HEK293 (cell line): Measurements from ENCODE around the gene MGAT4A.
A peak's percentile ranks its signal among the peaks of the same experiment; 100 is the strongest.

Experiments
- BCL11B ChIP-seq: fragments of 450-650 bp; formaldehyde crosslinking; IDR thresholded peaks from 2 replicates; pipeline ENCODE4 v1.5.1; 2016; ENCODE audit warnings: low read depth, missing biosample characterization, missing genetic modification characterization
- FEZF1 ChIP-seq: fragments of 450-650 bp; formaldehyde crosslinking; IDR thresholded peaks from 2 replicates; pipeline ENCODE4 v1.5.1; 2016; ENCODE audit warnings: missing biosample characterization, missing genetic modification characterization
- KLF7 ChIP-seq: fragments of 450-650 bp; formaldehyde crosslinking; IDR thresholded peaks from 2 replicates; pipeline ENCODE4 v1.5.1; 2016; ENCODE audit warnings: missing biosample characterization, missing genetic modification characterization, borderline replicate concordance
- KLF8 ChIP-seq: fragments of 450-650 bp; formaldehyde crosslinking; IDR thresholded peaks from 2 replicates; pipeline ENCODE4 v1.5.1; 2016; ENCODE audit warnings: missing biosample characterization, missing genetic modification characterization
- MZF1 ChIP-seq: fragments of 450-650 bp; formaldehyde crosslinking; IDR thresholded peaks from 2 replicates; pipeline ENCODE4 v1.5.1; 2017; ENCODE audit warnings: missing biosample characterization, missing genetic modification characterization, borderline replicate concordance
- OVOL3 ChIP-seq: fragments of 450-650 bp; formaldehyde crosslinking; IDR thresholded peaks from 2 replicates; pipeline ENCODE4 v1.5.1; 2016; ENCODE audit warnings: missing biosample characterization, missing genetic modification characterization
- SCRT2 ChIP-seq: fragments of 450-650 bp; formaldehyde crosslinking; IDR thresholded peaks from 2 replicates; pipeline ENCODE4 v1.5.1; 2016; ENCODE audit warnings: missing biosample characterization, missing genetic modification characterization
- SP3 ChIP-seq: fragments of 450-650 bp; formaldehyde crosslinking; IDR thresholded peaks from 2 replicates; pipeline ENCODE4 v1.5.1; 2016; ENCODE audit warnings: missing biosample characterization, missing genetic modification characterization
- WT1 ChIP-seq: fragments of 450-650 bp; formaldehyde crosslinking; IDR thresholded peaks from 2 replicates; pipeline ENCODE4 v1.5.1; 2016; ENCODE audit warnings: missing biosample characterization, missing genetic modification characterization
- YY1 ChIP-seq: fragments of 450-650 bp; formaldehyde crosslinking; IDR thresholded peaks from 2 replicates; pipeline ENCODE4 v1.5.1; 2018; ENCODE audit warnings: missing biosample characterization, missing genetic modification characterization
- YY2 ChIP-seq: fragments of 450-650 bp; formaldehyde crosslinking; IDR thresholded peaks from 2 replicates; pipeline ENCODE4 v1.5.1; 2016; ENCODE audit warnings: missing biosample characterization, missing genetic modification characterization
- ZBTB17 ChIP-seq: fragments of 450-650 bp; formaldehyde crosslinking; IDR thresholded peaks from 2 replicates; pipeline ENCODE4 v1.5.1; 2016; ENCODE audit warnings: missing biosample characterization, missing genetic modification characterization
- ZBTB7A ChIP-seq: fragments of 450-650 bp; formaldehyde crosslinking; IDR thresholded peaks from 2 replicates; pipeline ENCODE4 v1.5.1; 2016; ENCODE audit warnings: low read depth, missing biosample characterization, missing genetic modification characterization
- ZFHX2 ChIP-seq: fragments of 450-650 bp; formaldehyde crosslinking; conservative IDR thresholded peaks from 2 replicates; pipeline ENCODE4 v1.5.1; 2016; ENCODE audit warnings: missing biosample characterization, missing genetic modification characterization
- ZNF114 ChIP-seq: fragments of 450-650 bp; formaldehyde crosslinking; IDR thresholded peaks from 2 replicates; pipeline ENCODE4 v1.5.0; 2017; ENCODE audit warnings: missing biosample characterization, missing genetic modification characterization
- ZNF138 ChIP-seq: fragments of 450-650 bp; formaldehyde crosslinking; IDR thresholded peaks from 2 replicates; pipeline ENCODE4 v1.5.1; 2016; ENCODE audit warnings: missing biosample characterization, missing genetic modification characterization, borderline replicate concordance
- ZNF155 ChIP-seq: fragments of 450-650 bp; formaldehyde crosslinking; IDR thresholded peaks from 2 replicates; pipeline ENCODE4 v1.5.1; 2016; ENCODE audit warnings: missing biosample characterization, missing genetic modification characterization
- ZNF157 ChIP-seq: fragments of 450-650 bp; formaldehyde crosslinking; IDR thresholded peaks from 2 replicates; pipeline ENCODE4 v1.5.1; 2016; ENCODE audit warnings: missing biosample characterization, missing genetic modification characterization
- ZNF175 ChIP-seq: fragments of 450-650 bp; formaldehyde crosslinking; IDR thresholded peaks from 2 replicates; pipeline ENCODE4 v1.5.1; 2016; ENCODE audit warnings: missing biosample characterization, missing genetic modification characterization
- ZNF211 ChIP-seq: fragments of 450-650 bp; formaldehyde crosslinking; IDR thresholded peaks from 2 replicates; pipeline ENCODE4 v1.5.1; 2016; ENCODE audit warnings: low read depth, missing biosample characterization, missing genetic modification characterization
- ZNF302 ChIP-seq: fragments of 450-650 bp; formaldehyde crosslinking; IDR thresholded peaks from 2 replicates; pipeline ENCODE4 v1.5.1; 2016; ENCODE audit warnings: missing biosample characterization, missing genetic modification characterization, low read depth
- ZNF433 ChIP-seq: fragments of 450-650 bp; formaldehyde crosslinking; IDR thresholded peaks from 2 replicates; pipeline ENCODE4 v1.5.1; 2016; ENCODE audit warnings: missing biosample characterization, missing genetic modification characterization, low read depth
- ZNF76 ChIP-seq: fragments of 450-650 bp; formaldehyde crosslinking; IDR thresholded peaks from 2 replicates; pipeline ENCODE4; 2016; ENCODE audit warnings: low read depth, missing biosample characterization, missing genetic modification characterization, borderline replicate concordance
- ZNF792 ChIP-seq: fragments of 450-650 bp; formaldehyde crosslinking; IDR thresholded peaks from 2 replicates; pipeline ENCODE4 v1.5.1; 2016; ENCODE audit warnings: missing biosample characterization, missing genetic modification characterization
- ZSCAN30 ChIP-seq: fragments of 450-650 bp; IDR thresholded peaks from 2 replicates; pipeline ENCODE4 v1.5.1; 2018; ENCODE audit warnings: missing biosample characterization, mild to moderate bottlenecking, missing genetic modification characterization, moderate library complexity
- TF ChIP-seq, protein P1 (sequence below): fragments of 450-650 bp; formaldehyde crosslinking; IDR thresholded peaks from 2 replicates; pipeline ENCODE4 v1.5.1; 2016; ENCODE audit warnings: missing biosample characterization, missing genetic modification characterization, low read depth
- TF ChIP-seq, protein P2 (sequence below): fragments of 450-650 bp; formaldehyde crosslinking; optimal IDR thresholded peaks from 2 replicates; pipeline ENCODE3; 2016; ENCODE audit warnings: missing biosample characterization, mild to moderate bottlenecking, missing genetic modification characterization
- TF ChIP-seq, protein P3 (sequence below): fragments of 450-650 bp; formaldehyde crosslinking; IDR thresholded peaks from 2 replicates; pipeline ENCODE4 v1.5.1; 2016; ENCODE audit warnings: missing biosample characterization, missing genetic modification characterization
- TF ChIP-seq, protein P4 (sequence below): fragments of 450-650 bp; IDR thresholded peaks from 2 replicates; pipeline ENCODE4 v1.5.1; 2018; ENCODE audit warnings: missing biosample characterization, mild to moderate bottlenecking, missing genetic modification characterization
- TF ChIP-seq, protein P5 (sequence below): fragments of 450-650 bp; formaldehyde crosslinking; IDR thresholded peaks from 2 replicates; pipeline ENCODE4 v1.5.1; 2016; ENCODE audit warnings: missing biosample characterization, missing genetic modification characterization

MGAT4A gene

DNA sequence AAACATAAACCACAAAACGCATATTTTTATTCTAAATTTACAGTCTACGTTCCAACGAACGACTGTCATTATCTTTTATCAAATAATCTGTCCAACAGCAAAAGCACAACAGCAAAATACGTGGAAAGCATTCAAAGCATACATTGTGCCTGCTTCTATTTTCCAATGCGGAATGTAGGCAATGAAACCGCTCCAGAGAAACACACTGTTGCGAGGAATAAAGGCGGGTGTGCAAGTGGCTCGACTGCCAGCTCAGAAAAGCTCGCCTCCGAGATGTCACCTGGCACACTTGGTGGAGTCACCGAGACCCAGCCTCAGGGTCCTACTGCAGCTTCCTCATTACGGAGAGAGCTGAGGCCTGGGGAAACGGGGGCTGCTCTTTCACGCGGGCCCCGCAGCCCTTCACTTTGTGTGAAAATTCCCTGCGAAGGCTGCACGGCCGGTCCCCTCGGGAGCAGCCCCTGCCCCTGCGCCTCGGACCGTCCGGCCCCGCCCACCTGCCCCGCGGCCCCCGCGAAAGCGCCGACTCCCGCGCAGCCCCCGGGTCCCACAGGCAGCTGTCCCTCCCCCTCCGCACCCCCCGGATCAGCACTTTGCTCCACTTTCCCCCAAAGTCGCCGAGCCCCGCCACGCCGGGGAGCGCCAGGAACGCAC, 752 bp downstream of the MGAT4A start (continued):
- TF ChIP-seq, protein P1, sequence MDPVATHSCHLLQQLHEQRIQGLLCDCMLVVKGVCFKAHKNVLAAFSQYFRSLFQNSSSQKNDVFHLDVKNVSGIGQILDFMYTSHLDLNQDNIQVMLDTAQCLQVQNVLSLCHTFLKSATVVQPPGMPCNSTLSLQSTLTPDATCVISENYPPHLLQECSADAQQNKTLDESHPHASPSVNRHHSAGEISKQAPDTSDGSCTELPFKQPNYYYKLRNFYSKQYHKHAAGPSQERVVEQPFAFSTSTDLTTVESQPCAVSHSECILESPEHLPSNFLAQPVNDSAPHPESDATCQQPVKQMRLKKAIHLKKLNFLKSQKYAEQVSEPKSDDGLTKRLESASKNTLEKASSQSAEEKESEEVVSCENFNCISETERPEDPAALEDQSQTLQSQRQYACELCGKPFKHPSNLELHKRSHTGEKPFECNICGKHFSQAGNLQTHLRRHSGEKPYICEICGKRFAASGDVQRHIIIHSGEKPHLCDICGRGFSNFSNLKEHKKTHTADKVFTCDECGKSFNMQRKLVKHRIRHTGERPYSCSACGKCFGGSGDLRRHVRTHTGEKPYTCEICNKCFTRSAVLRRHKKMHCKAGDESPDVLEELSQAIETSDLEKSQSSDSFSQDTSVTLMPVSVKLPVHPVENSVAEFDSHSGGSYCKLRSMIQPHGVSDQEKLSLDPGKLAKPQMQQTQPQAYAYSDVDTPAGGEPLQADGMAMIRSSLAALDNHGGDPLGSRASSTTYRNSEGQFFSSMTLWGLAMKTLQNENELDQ (tag by site-specific recombination) = no peak
- TF ChIP-seq ZNF138 = no peak
- no peak for TF ChIP-seq ZBTB7A (tag by site-specific recombination)
- TF ChIP-seq BCL11B = no peak
- no peak for TF ChIP-seq OVOL3 (tag by site-specific recombination)
- peak; percentile 73; the same call in 1 of the 2 replicates for TF ChIP-seq SCRT2 (tag by site-specific recombination)
- no peak for TF ChIP-seq ZNF157 (tag by site-specific recombination)
- TF ChIP-seq ZNF175 (tag by site-specific recombination) = no peak
- TF ChIP-seq, protein P2, sequence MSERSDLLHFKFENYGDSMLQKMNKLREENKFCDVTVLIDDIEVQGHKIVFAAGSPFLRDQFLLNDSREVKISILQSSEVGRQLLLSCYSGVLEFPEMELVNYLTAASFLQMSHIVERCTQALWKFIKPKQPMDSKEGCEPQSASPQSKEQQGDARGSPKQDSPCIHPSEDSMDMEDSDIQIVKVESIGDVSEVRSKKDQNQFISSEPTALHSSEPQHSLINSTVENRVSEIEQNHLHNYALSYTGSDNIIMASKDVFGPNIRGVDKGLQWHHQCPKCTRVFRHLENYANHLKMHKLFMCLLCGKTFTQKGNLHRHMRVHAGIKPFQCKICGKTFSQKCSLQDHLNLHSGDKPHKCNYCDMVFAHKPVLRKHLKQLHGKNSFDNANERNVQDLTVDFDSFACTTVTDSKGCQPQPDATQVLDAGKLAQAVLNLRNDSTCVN (tag by site-specific recombination) = peak; percentile 75
- TF ChIP-seq, protein P3, sequence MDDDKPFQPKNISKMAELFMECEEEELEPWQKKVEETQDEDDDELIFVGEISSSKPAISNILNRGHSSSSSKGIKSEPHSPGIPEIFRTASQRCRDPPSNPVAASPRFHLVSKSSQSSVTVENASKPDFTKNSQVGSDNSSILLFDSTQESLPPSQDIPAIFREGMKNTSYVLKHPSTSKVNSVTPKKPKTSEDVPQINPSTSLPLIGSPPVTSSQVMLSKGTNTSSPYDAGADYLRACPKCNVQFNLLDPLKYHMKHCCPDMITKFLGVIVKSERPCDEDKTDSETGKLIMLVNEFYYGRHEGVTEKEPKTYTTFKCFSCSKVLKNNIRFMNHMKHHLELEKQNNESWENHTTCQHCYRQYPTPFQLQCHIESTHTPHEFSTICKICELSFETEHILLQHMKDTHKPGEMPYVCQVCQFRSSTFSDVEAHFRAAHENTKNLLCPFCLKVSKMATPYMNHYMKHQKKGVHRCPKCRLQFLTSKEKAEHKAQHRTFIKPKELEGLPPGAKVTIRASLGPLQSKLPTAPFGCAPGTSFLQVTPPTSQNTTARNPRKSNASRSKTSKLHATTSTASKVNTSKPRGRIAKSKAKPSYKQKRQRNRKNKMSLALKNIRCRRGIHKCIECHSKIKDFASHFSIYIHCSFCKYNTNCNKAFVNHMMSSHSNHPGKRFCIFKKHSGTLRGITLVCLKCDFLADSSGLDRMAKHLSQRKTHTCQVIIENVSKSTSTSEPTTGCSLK (tag by site-specific recombination) = no peak
- TF ChIP-seq SP3 (tag by site-specific recombination) = 0 out of 2 replicates have a peak, but pooled peaks have one; percentile 22
- TF ChIP-seq KLF7 = no peak
- no peak for TF ChIP-seq YY2 (tag by site-specific recombination)
- peak; percentile 30; the same call in 1 of the 2 replicates for TF ChIP-seq ZBTB17 (tag by site-specific recombination)
- TF ChIP-seq FEZF1 (tag by site-specific recombination) = 0 out of 2 replicates have a peak, but pooled peaks have one; percentile 16
- TF ChIP-seq, protein P4, sequence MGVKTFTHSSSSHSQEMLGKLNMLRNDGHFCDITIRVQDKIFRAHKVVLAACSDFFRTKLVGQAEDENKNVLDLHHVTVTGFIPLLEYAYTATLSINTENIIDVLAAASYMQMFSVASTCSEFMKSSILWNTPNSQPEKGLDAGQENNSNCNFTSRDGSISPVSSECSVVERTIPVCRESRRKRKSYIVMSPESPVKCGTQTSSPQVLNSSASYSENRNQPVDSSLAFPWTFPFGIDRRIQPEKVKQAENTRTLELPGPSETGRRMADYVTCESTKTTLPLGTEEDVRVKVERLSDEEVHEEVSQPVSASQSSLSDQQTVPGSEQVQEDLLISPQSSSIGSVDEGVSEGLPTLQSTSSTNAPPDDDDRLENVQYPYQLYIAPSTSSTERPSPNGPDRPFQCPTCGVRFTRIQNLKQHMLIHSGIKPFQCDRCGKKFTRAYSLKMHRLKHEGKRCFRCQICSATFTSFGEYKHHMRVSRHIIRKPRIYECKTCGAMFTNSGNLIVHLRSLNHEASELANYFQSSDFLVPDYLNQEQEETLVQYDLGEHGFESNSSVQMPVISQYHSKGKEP (tag by site-specific recombination) = no peak
- TF ChIP-seq ZNF114 (tag by site-specific recombination) = no peak
- no peak for TF ChIP-seq ZNF302 (tag by site-specific recombination)
- no peak for TF ChIP-seq MZF1
- TF ChIP-seq, protein P5, sequence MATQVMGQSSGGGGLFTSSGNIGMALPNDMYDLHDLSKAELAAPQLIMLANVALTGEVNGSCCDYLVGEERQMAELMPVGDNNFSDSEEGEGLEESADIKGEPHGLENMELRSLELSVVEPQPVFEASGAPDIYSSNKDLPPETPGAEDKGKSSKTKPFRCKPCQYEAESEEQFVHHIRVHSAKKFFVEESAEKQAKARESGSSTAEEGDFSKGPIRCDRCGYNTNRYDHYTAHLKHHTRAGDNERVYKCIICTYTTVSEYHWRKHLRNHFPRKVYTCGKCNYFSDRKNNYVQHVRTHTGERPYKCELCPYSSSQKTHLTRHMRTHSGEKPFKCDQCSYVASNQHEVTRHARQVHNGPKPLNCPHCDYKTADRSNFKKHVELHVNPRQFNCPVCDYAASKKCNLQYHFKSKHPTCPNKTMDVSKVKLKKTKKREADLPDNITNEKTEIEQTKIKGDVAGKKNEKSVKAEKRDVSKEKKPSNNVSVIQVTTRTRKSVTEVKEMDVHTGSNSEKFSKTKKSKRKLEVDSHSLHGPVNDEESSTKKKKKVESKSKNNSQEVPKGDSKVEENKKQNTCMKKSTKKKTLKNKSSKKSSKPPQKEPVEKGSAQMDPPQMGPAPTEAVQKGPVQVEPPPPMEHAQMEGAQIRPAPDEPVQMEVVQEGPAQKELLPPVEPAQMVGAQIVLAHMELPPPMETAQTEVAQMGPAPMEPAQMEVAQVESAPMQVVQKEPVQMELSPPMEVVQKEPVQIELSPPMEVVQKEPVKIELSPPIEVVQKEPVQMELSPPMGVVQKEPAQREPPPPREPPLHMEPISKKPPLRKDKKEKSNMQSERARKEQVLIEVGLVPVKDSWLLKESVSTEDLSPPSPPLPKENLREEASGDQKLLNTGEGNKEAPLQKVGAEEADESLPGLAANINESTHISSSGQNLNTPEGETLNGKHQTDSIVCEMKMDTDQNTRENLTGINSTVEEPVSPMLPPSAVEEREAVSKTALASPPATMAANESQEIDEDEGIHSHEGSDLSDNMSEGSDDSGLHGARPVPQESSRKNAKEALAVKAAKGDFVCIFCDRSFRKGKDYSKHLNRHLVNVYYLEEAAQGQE (tag by site-specific recombination) = no peak
- TF ChIP-seq WT1 = no peak
- 0 out of 2 replicates have a peak, but pooled peaks have one; percentile 17 for TF ChIP-seq ZNF76
- TF ChIP-seq KLF8 (tag by site-specific recombination) = peak; percentile 37; the same call in 1 of the 2 replicates
- no peak for TF ChIP-seq YY1 (tag by site-specific recombination)
- TF ChIP-seq ZSCAN30 (tag by site-specific recombination) = 0 out of 2 replicates have a peak, but pooled peaks have one; percentile 10
- no peak for TF ChIP-seq ZNF792 (tag by site-specific recombination)
- TF ChIP-seq ZNF433 (tag by site-specific recombination) = no peak
- 0 out of 2 replicates have a peak, but pooled peaks have one; percentile 33 for TF ChIP-seq ZFHX2 (tag by site-specific recombination)
- no peak for TF ChIP-seq ZNF155
- TF ChIP-seq ZNF211 (tag by site-specific recombination) = no peak
